HEK293 (cell line): ENCODE data around the gene TUBGCP3.

Experiments
- CTCF ChIA-PET: fragments of 350-600 bp; formaldehyde crosslinking; extraction: SDS; loops from one replicate; lab custom pipeline; 2021; ENCODE audit warnings: antibody characterized with exemption; lab: Yijun Ruan, JAX
- POLR2A ChIA-PET: fragments of 300-600 bp; formaldehyde crosslinking; extraction: SDS; loops from one replicate; lab custom pipeline; 2020; ENCODE audit warnings: antibody characterized with exemption, inconsistent platforms; lab: Yijun Ruan, JAX
- H3K27ac ChIP-seq: fragments of 200-500 bp; sonication (Bioruptor generic); 2 replicates; pipeline ENCODE4 v1.5.1; 2014; ENCODE audit warnings: low read depth, low read length, control low read depth, inconsistent platforms; ENCODE audit errors: extremely low read depth
- H3K36me3 ChIP-seq, 2 experiments: fragments of 200-500 bp in 1 of 2; sonication (Bioruptor generic) in 1 of 2; 1 replicate in 1 of 2; 2 replicates in 1 of 2; pipeline ENCODE4 v1.5.1; 2014 to 2017; ENCODE audit warnings: inconsistent platforms in 2 of 2, low read length in 2 of 2; ENCODE audit not compliant: control insufficient read depth in 2 of 2, insufficient read depth in 1 of 2
- H3K4me1 ChIP-seq: fragments of 200-500 bp; sonication (Bioruptor generic); 2 replicates; pipeline ENCODE4 v1.5.1; 2014; ENCODE audit warnings: mild to moderate bottlenecking, low read length, inconsistent platforms; ENCODE audit not compliant: control insufficient read depth, insufficient read depth
- H3K4me3 ChIP-seq: 2 replicates; pipeline ENCODE4 v1.5.1; 2011; ENCODE audit warnings: low read depth, mild to moderate bottlenecking, control low read depth, low read length, moderate library complexity
- H3K9me3 ChIP-seq: fragments of 200-500 bp; sonication (Bioruptor generic); 2 replicates; pipeline ENCODE4 v1.5.1; 2014; ENCODE audit warnings: low read depth, low read length, inconsistent platforms; ENCODE audit not compliant: control insufficient read depth, insufficient read depth
- PRDM1 ChIP-seq: fragments of 450-650 bp; formaldehyde crosslinking; IDR thresholded peaks from 2 replicates; pipeline ENCODE4; 2016; ENCODE audit warnings: missing biosample characterization, missing genetic modification characterization
- ZBTB7A ChIP-seq: fragments of 450-650 bp; formaldehyde crosslinking; IDR thresholded peaks from 2 replicates; pipeline ENCODE4 v1.5.1; 2016; ENCODE audit warnings: low read depth, missing biosample characterization, missing genetic modification characterization
- ZNF174 ChIP-seq: fragments of 450-650 bp; formaldehyde crosslinking; IDR thresholded peaks from 2 replicates; pipeline ENCODE4 v1.5.0; 2017; ENCODE audit warnings: missing biosample characterization, mild to moderate bottlenecking, missing genetic modification characterization
- ZNF221 ChIP-seq: fragments of 450-650 bp; formaldehyde crosslinking; IDR thresholded peaks from 2 replicates; pipeline ENCODE4 v1.5.1; 2017; ENCODE audit warnings: missing biosample characterization, missing genetic modification characterization, borderline replicate concordance
- ZNF394 ChIP-seq: fragments of 450-650 bp; formaldehyde crosslinking; IDR thresholded peaks from 2 replicates; pipeline ENCODE4 v1.5.1; 2016; ENCODE audit warnings: missing biosample characterization, missing genetic modification characterization, mild to moderate bottlenecking, moderate library complexity, borderline replicate concordance
- ZNF529 ChIP-seq: fragments of 450-650 bp; formaldehyde crosslinking; IDR thresholded peaks from 2 replicates; pipeline ENCODE4 v1.5.1; 2017; ENCODE audit warnings: missing genetic modification characterization, missing biosample characterization; ENCODE audit not compliant: insufficient replicate concordance
- ZNF555 ChIP-seq: fragments of 450-650 bp; formaldehyde crosslinking; conservative IDR thresholded peaks from 2 replicates; pipeline ENCODE4 v1.5.1; 2017; ENCODE audit warnings: missing biosample characterization, mild to moderate bottlenecking, missing genetic modification characterization, inconsistent platforms
- ZNF747 ChIP-seq: fragments of 450-650 bp; formaldehyde crosslinking; IDR thresholded peaks from 2 replicates; pipeline ENCODE4 v1.5.1; 2016; ENCODE audit warnings: missing biosample characterization, missing genetic modification characterization
- ZSCAN16 ChIP-seq: fragments of 450-650 bp; formaldehyde crosslinking; IDR thresholded peaks from 2 replicates; pipeline ENCODE4 v1.5.1; 2016; ENCODE audit warnings: missing biosample characterization, missing genetic modification characterization
- ZSCAN23 ChIP-seq: fragments of 450-650 bp; formaldehyde crosslinking; IDR thresholded peaks from 2 replicates; pipeline ENCODE4 v1.5.1; 2016; ENCODE audit warnings: missing biosample characterization, missing genetic modification characterization
- TF ChIP-seq, protein P1 (sequence below): fragments of 450-650 bp; formaldehyde crosslinking; IDR thresholded peaks from 2 replicates; pipeline ENCODE4 v1.5.1; 2016; ENCODE audit warnings: missing biosample characterization, missing genetic modification characterization, low read depth
- TF ChIP-seq, protein P2 (sequence below): fragments of 450-650 bp; formaldehyde crosslinking; IDR thresholded peaks from 2 replicates; pipeline ENCODE4 v1.5.1; 2016; ENCODE audit warnings: missing biosample characterization, missing genetic modification characterization
- TF ChIP-seq, protein P3 (sequence below): fragments of 450-650 bp; formaldehyde crosslinking; IDR thresholded peaks from 2 replicates; pipeline ENCODE4 v1.5.1; 2016; ENCODE audit warnings: missing biosample characterization, missing genetic modification characterization
- TF ChIP-seq, protein P4 (sequence below): fragments of 450-650 bp; formaldehyde crosslinking; IDR thresholded peaks from 2 replicates; pipeline ENCODE4 v1.5.1; 2017; ENCODE audit warnings: missing biosample characterization, missing genetic modification characterization

Gene TUBGCP3

DNA sequence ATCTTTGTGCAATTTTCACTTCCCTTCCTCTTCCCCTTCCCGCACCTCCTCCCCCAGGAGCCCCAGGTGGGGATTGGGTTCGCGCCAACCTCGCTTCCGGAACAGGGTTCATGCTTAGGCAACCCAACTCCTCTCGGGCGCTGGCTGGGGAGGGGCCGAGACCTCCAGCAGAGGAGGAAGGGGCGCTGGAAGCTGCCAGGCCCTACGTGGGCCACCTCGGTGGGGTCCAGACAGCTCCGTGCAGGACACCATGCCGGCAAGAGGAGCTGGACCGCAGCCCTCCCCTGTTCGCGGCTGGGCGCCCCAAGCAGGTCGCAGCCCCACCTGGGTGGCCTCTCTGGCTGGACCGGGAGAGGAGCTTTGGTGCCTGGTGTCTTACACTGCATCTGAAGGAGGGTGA is 120.7 kb downstream of the TUBGCP3 start:
- CTCF ChIA-PET: no interaction called here
- POLR2A ChIA-PET: no interaction called here
- Histone ChIP-seq H3K4me1 (no peaks in the 10 kb centered on the region), H3K36me3 (no peaks in the 10 kb centered on the region), H3K9me3 (no peaks in the 10 kb centered on the region), H3K4me3 (no peak overlapping the region), H3K27ac (no peak overlapping the region)
- no peak for TF ChIP-seq ZNF529 (tag by site-specific recombination)
- no peak for TF ChIP-seq ZSCAN16 (tag by site-specific recombination)
- TF ChIP-seq ZNF747 (tag by site-specific recombination): no peak

DNA sequence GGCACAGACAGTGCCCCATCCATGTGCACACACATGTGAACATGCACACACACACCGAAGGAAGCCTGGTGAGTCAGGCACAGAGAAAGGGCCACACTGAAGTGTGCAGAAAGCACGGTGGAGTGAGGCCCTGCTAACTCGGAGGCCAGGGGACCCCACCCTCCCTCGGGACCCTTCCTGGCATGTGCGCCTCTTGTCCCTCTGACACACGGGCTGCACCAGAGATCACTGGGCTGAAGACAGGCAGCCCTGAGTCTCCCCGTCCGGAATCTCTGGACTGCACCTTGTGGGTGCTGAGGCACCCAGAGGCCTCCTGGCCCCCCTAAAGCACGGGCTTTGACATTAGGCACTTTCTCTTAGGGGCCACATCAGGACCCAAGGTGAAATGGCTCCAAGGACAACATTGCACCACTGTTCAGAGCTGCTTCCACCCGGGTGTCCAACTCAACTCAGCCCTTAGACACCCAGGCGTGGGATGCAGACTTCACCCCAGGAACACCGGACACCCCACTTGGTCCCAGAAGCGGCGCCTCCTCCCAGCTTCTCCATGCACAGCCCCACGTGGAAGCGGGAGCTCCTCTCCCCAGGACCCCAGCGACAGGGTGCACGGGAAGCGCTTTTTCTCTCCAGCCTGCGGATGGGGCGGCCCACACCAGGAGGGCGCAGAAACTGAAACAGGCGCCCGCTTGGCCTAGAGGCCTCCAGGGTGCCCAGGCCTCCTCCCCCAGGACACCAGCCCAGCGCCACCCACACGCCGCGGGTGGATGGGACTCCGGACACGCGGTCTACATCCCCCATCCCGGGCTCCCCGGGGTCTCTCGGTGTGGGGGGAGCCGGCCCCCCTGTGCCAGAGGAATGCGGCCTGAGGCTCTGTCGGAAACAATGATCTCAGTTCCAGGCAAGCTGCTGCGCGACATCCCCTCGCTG is 121.6 kb downstream of the TUBGCP3 start:
- TF ChIP-seq ZNF555 (tag by site-specific recombination) (no peak), ZNF394 (tag by site-specific recombination) (no peak), ZNF747 (tag by site-specific recombination) (no peak), ZNF174 (tag by site-specific recombination) (no peak), PRDM1 (no peak), ZNF221 (no peak), ZSCAN16 (tag by site-specific recombination) (no peak), ZSCAN23 (tag by site-specific recombination) (no peak), ZBTB7A (no peak)
- TF ChIP-seq, protein P1, sequence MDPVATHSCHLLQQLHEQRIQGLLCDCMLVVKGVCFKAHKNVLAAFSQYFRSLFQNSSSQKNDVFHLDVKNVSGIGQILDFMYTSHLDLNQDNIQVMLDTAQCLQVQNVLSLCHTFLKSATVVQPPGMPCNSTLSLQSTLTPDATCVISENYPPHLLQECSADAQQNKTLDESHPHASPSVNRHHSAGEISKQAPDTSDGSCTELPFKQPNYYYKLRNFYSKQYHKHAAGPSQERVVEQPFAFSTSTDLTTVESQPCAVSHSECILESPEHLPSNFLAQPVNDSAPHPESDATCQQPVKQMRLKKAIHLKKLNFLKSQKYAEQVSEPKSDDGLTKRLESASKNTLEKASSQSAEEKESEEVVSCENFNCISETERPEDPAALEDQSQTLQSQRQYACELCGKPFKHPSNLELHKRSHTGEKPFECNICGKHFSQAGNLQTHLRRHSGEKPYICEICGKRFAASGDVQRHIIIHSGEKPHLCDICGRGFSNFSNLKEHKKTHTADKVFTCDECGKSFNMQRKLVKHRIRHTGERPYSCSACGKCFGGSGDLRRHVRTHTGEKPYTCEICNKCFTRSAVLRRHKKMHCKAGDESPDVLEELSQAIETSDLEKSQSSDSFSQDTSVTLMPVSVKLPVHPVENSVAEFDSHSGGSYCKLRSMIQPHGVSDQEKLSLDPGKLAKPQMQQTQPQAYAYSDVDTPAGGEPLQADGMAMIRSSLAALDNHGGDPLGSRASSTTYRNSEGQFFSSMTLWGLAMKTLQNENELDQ (tag by site-specific recombination): no peak
- TF ChIP-seq, protein P2, sequence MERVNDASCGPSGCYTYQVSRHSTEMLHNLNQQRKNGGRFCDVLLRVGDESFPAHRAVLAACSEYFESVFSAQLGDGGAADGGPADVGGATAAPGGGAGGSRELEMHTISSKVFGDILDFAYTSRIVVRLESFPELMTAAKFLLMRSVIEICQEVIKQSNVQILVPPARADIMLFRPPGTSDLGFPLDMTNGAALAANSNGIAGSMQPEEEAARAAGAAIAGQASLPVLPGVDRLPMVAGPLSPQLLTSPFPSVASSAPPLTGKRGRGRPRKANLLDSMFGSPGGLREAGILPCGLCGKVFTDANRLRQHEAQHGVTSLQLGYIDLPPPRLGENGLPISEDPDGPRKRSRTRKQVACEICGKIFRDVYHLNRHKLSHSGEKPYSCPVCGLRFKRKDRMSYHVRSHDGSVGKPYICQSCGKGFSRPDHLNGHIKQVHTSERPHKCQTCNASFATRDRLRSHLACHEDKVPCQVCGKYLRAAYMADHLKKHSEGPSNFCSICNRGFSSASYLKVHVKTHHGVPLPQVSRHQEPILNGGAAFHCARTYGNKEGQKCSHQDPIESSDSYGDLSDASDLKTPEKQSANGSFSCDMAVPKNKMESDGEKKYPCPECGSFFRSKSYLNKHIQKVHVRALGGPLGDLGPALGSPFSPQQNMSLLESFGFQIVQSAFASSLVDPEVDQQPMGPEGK (tag by site-specific recombination): no peak
- TF ChIP-seq, protein P3, sequence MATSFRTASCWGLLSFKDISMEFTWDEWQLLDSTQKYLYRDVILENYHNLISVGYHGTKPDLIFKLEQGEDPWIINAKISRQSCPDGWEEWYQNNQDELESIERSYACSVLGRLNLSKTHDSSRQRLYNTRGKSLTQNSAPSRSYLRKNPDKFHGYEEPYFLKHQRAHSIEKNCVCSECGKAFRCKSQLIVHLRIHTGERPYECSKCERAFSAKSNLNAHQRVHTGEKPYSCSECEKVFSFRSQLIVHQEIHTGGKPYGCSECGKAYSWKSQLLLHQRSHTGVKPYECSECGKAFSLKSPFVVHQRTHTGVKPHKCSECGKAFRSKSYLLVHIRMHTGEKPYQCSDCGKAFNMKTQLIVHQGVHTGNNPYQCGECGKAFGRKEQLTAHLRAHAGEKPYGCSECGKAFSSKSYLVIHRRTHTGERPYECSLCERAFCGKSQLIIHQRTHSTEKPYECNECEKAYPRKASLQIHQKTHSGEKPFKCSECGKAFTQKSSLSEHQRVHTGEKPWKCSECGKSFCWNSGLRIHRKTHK (tag by site-specific recombination): no peak
- TF ChIP-seq, protein P4, sequence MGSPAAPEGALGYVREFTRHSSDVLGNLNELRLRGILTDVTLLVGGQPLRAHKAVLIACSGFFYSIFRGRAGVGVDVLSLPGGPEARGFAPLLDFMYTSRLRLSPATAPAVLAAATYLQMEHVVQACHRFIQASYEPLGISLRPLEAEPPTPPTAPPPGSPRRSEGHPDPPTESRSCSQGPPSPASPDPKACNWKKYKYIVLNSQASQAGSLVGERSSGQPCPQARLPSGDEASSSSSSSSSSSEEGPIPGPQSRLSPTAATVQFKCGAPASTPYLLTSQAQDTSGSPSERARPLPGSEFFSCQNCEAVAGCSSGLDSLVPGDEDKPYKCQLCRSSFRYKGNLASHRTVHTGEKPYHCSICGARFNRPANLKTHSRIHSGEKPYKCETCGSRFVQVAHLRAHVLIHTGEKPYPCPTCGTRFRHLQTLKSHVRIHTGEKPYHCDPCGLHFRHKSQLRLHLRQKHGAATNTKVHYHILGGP: no peak
- ChIA-PET POLR2A (no interaction called here), CTCF (no interaction called here)
- Histone ChIP-seq H3K27ac (no peak overlapping the region), H3K4me3 (no peak overlapping the region), H3K4me1 (no peaks in the 10 kb centered on the region), H3K9me3 (no peaks in the 10 kb centered on the region), H3K36me3 (no peaks in the 10 kb centered on the region)
